Type B pancreatic cell (in vitro differentiated cells): ENCODE data around the gene CPO. TPM values are rescaled to one million over a fixed set of nuclear protein-coding genes. Genes with fewer than 3 reads are reported as not detected.

Experiments used
- DNase-seq: peaks from one replicate; pipeline ENCODE4 v3.0.0; 2021; ENCODE audit warnings: mixed read lengths; ENCODE audit not compliant: unreplicated experiment; ENCODE audit errors: extremely low spot score
- H3K27ac Mint-ChIP-seq: 2 replicates; pipeline ENCODE4 v1.8.0; 2021; ENCODE audit warnings: mild to moderate bottlenecking, mixed read lengths
- H3K27me3 Mint-ChIP-seq: 2 replicates; pipeline ENCODE4 v1.8.0; 2021; ENCODE audit warnings: mixed read lengths
- H3K36me3 Mint-ChIP-seq: 2 replicates; pipeline ENCODE4 v1.8.0; 2021; ENCODE audit warnings: mixed read lengths
- H3K4me1 Mint-ChIP-seq: one replicate; pipeline ENCODE4 v1.8.0; 2021; ENCODE audit warnings: mixed read lengths; ENCODE audit not compliant: unreplicated experiment
- H3K4me3 Mint-ChIP-seq: 2 replicates; pipeline ENCODE4 v1.8.0; 2021; ENCODE audit warnings: mild to moderate bottlenecking, mixed read lengths
- H3K9me3 Mint-ChIP-seq: 2 replicates; pipeline ENCODE4 v1.8.0; 2021; ENCODE audit warnings: mixed read lengths
- total RNA-seq: library from RNA; stranded (reverse); gene quantifications from 2 replicates; pipeline ENCODE4 v1.2.1, GENCODE V29; 2021; ENCODE audit warnings: low replicate concordance
- TF ChIP-seq, protein P1 (sequence below): fragments of 200-600 bp; sonication (generic); conservative IDR thresholded peaks from 2 replicates; pipeline ENCODE4 v1.5.0; 2021; ENCODE audit warnings: antibody characterized with exemption, mild to moderate bottlenecking

Gene CPO
- total RNA-seq, 1 donor from 2014 or later, result 0.51 TPM

DNA sequence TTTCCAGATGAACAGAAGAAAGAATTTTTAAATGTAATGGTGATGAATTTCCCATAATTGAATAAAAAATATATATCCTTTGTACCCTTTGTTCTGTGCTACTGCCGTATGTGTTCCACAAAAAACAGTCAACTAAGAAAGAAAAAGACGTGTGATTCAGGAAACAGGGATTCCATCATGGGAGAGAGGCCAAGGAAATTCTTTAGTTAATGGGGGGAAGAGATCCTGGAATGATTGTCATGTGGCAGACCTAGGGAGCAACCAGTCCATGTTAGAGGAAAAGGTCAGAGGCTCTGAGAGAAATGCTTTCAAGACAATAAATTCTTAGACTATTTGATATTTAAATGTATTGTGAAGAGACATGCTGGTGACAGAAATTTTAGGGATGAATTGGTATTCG lies 76.6 kb downstream of the CPO start:
- Mint-ChIP-seq H3K4me1 (no peaks in the 10 kb centered on the region), H3K4me3 (no peak overlapping the region), H3K27ac (no peak overlapping the region), H3K27me3 (no peaks in the 10 kb centered on the region), H3K36me3 (no peaks in the 10 kb centered on the region), H3K9me3 (peaks cover 6% of the 10 kb centered on the region)
- no peak for DNase-seq
- TF ChIP-seq, protein P1, sequence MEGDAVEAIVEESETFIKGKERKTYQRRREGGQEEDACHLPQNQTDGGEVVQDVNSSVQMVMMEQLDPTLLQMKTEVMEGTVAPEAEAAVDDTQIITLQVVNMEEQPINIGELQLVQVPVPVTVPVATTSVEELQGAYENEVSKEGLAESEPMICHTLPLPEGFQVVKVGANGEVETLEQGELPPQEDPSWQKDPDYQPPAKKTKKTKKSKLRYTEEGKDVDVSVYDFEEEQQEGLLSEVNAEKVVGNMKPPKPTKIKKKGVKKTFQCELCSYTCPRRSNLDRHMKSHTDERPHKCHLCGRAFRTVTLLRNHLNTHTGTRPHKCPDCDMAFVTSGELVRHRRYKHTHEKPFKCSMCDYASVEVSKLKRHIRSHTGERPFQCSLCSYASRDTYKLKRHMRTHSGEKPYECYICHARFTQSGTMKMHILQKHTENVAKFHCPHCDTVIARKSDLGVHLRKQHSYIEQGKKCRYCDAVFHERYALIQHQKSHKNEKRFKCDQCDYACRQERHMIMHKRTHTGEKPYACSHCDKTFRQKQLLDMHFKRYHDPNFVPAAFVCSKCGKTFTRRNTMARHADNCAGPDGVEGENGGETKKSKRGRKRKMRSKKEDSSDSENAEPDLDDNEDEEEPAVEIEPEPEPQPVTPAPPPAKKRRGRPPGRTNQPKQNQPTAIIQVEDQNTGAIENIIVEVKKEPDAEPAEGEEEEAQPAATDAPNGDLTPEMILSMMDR, result no peak

Other genes starting within 250 kb of the CPO start
- gene DYTN, start 221.1 kb upstream of the CPO start, total RNA-seq, result not detected in 2 replicates
- 0.64 and 4.7 TPM in 2 replicates for gene MDH1B, start 174.2 kb upstream of the CPO start, total RNA-seq
- gene FASTKD2, start 173.9 kb upstream of the CPO start, total RNA-seq, result 32.1 and 33.6 TPM in 2 replicates
- gene KLF7, start 226.4 kb downstream of the CPO start, total RNA-seq, result 20.3 and 24.1 TPM in 2 replicates